ENCODE data around the gene TCFL5. TPM values are rescaled to one million over a fixed set of nuclear protein-coding genes. Genes with fewer than 3 reads are reported as not detected.

The TCFL5 gene
- total RNA-seq, 1 donor from 2014 or later, result 12.8 TPM

DNA sequence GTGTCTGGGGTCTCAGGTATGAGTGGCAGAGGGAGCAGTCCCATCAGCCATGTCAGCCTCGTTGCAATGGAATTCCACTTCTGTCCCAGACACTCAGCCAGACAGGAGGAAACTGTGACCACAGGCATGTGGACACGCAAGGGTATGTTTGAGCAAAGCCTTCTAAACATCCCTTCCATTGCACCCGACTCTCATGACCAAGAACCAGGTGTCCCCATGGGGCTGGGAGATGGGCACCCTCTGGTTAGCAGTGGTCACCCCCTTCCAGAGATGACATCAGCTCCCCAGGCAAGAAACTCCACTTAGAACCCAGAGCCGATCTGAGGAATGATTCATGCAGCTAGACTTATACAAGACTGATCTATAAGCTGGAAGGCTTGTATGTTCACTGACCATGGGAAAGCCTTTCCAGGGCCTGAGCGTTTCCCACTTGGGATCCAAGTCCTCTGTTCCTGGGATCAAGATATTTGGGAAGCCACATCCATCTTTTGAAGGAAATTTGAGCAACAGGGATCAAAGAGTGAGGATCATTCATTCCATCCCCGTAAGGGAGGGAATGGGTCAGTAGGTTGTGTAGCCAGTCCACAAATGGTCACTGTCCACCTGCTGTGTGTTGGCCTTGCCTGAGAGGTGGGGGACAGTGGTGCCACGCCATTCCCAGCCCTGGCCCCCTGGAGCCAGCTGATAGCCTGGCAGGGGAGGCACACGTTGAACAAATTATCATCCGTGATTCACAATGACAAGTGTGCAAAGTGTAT lies 69.3 kb downstream of the TCFL5 start:
- Mint-ChIP-seq H3K27ac (ENCODE audit: unreplicated experiment) (no peak overlapping the region), H3K4me1 (ENCODE audit: unreplicated experiment) (peaks cover 23% of the 10 kb centered on the region), H3K27me3 (ENCODE audit: unreplicated experiment) (peaks cover 14% of the 10 kb centered on the region), H3K4me3 (ENCODE audit: unreplicated experiment) (no peak overlapping the region), H3K36me3 (ENCODE audit: unreplicated experiment) (no peaks in the 10 kb centered on the region), H3K9me3 (ENCODE audit: unreplicated experiment) (no peaks in the 10 kb centered on the region)
- no peak for DNase-seq (ENCODE audit: extremely low spot score, unreplicated experiment)
- TF ChIP-seq, protein P1, sequence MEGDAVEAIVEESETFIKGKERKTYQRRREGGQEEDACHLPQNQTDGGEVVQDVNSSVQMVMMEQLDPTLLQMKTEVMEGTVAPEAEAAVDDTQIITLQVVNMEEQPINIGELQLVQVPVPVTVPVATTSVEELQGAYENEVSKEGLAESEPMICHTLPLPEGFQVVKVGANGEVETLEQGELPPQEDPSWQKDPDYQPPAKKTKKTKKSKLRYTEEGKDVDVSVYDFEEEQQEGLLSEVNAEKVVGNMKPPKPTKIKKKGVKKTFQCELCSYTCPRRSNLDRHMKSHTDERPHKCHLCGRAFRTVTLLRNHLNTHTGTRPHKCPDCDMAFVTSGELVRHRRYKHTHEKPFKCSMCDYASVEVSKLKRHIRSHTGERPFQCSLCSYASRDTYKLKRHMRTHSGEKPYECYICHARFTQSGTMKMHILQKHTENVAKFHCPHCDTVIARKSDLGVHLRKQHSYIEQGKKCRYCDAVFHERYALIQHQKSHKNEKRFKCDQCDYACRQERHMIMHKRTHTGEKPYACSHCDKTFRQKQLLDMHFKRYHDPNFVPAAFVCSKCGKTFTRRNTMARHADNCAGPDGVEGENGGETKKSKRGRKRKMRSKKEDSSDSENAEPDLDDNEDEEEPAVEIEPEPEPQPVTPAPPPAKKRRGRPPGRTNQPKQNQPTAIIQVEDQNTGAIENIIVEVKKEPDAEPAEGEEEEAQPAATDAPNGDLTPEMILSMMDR (IDR thresholded peaks at IDR 0.05), result no peak

DNA sequence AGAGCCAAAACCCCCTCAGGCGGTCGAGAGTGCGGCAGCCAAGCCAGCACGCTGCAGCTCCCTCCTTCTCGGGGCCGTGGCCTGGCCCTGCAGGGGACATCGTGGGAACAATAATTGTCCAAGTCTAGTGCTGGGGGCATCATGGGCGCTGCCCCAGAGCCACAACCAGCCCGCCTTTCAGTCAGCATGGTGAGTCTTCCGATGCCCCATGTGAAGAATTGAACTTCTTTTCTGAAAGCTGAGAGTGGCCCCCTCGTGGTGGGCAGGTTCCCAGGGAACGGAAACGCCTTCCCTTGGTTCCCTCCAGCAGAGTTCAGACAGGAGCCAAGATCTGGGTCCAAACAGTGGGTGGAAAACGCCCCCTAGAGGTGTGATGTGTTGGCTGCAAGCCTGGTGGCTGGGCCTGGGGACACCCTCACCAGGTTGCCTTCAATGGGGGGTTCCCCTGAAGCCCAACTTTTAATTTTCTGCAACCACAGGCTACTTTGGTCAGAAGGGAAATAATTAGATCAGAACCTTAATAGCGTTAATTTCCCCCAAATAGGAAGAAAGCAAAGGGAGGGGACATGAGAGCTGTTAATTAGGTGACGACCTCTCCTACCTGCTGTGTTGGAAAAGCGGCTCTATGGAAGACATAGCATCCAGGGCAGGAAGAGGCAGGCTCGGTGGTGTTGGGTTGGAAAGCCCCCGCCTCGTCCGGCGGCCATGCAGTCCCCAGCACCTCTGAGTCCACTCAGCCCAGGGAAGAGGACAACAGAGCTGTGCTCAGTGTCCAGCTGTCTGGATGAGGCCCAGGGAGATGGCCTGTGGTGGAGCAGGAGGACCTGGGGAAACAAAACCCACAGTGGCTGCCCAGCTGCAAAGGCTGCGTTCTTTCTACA lies 70.1 kb downstream of the TCFL5 start:
- Mint-ChIP-seq H3K36me3 (ENCODE audit: unreplicated experiment) (no peaks in the 10 kb centered on the region), H3K4me3 (ENCODE audit: unreplicated experiment) (no peak overlapping the region)
- TF ChIP-seq, protein P1 (IDR thresholded peaks at IDR 0.05), result peak; percentile 95

More for the DNA sequence above, 70.1 kb downstream of the TCFL5 start:
- Mint-ChIP-seq H3K27ac (ENCODE audit: unreplicated experiment) (no peak overlapping the region), H3K9me3 (ENCODE audit: unreplicated experiment) (no peaks in the 10 kb centered on the region), H3K27me3 (ENCODE audit: unreplicated experiment) (peaks cover 18% of the 10 kb centered on the region), H3K4me1 (ENCODE audit: unreplicated experiment) (peaks cover 19% of the 10 kb centered on the region)
- DNase-seq (ENCODE audit: extremely low spot score, unreplicated experiment), result peak; percentile 93

Other genes starting within 250 kb of the TCFL5 start
- 1.2 and 1.5 TPM in 2 replicates for gene SLCO4A1, start 219.3 kb downstream of the TCFL5 start, total RNA-seq
- 0.11 and 0.16 TPM in 2 replicates for gene NTSR1, start 153.0 kb downstream of the TCFL5 start, total RNA-seq
- 11.2 and 11.4 TPM in 2 replicates for gene MRGBP, start 65.3 kb downstream of the TCFL5 start, total RNA-seq
- gene OGFR, start 57.0 kb downstream of the TCFL5 start, total RNA-seq, result 47.2 and 48.9 TPM in 2 replicates
- 1.7 and 1.8 TPM in 2 replicates for gene COL9A3, start 44.8 kb downstream of the TCFL5 start, total RNA-seq
- gene DIDO1, start 64.7 kb upstream of the TCFL5 start, total RNA-seq, result 53.6 and 54.7 TPM in 2 replicates
- gene GID8, start 76.3 kb upstream of the TCFL5 start, total RNA-seq, result 33.5 and 35.8 TPM in 2 replicates
- not detected in 2 replicates for gene SLC17A9, start 90.9 kb upstream of the TCFL5 start, total RNA-seq
- gene BHLHE23, start 145.1 kb upstream of the TCFL5 start, total RNA-seq, result not detected in 2 replicates

Data from osteocyte (in vitro differentiated cells).